HEK293 (cell line): Measurements from ENCODE around the gene HS3ST5.

Experiments
- CTCF ChIA-PET: fragments of 350-600 bp; formaldehyde crosslinking; extraction: SDS; loops from one replicate; lab custom pipeline; 2021; ENCODE audit warnings: antibody characterized with exemption; lab: Yijun Ruan, JAX
- POLR2A ChIA-PET: fragments of 300-600 bp; formaldehyde crosslinking; extraction: SDS; loops from one replicate; lab custom pipeline; 2020; ENCODE audit warnings: antibody characterized with exemption, inconsistent platforms; lab: Yijun Ruan, JAX
- H3K27ac ChIP-seq: fragments of 200-500 bp; sonication (Bioruptor generic); 2 replicates; pipeline ENCODE4 v1.5.1; 2014; ENCODE audit warnings: low read depth, low read length, control low read depth, inconsistent platforms; ENCODE audit errors: extremely low read depth
- H3K36me3 ChIP-seq, 2 experiments: fragments of 200-500 bp in 1 of 2; sonication (Bioruptor generic) in 1 of 2; 1 replicate in 1 of 2; 2 replicates in 1 of 2; pipeline ENCODE4 v1.5.1; 2014 to 2017; ENCODE audit warnings: inconsistent platforms in 2 of 2, low read length in 2 of 2; ENCODE audit not compliant: control insufficient read depth in 2 of 2, insufficient read depth in 1 of 2
- H3K4me1 ChIP-seq: fragments of 200-500 bp; sonication (Bioruptor generic); 2 replicates; pipeline ENCODE4 v1.5.1; 2014; ENCODE audit warnings: mild to moderate bottlenecking, low read length, inconsistent platforms; ENCODE audit not compliant: control insufficient read depth, insufficient read depth
- H3K4me3 ChIP-seq: 2 replicates; pipeline ENCODE4 v1.5.1; 2011; ENCODE audit warnings: low read depth, mild to moderate bottlenecking, control low read depth, low read length, moderate library complexity
- H3K9me3 ChIP-seq: fragments of 200-500 bp; sonication (Bioruptor generic); 2 replicates; pipeline ENCODE4 v1.5.1; 2014; ENCODE audit warnings: low read depth, low read length, inconsistent platforms; ENCODE audit not compliant: control insufficient read depth, insufficient read depth
- MYNN ChIP-seq: fragments of 450-650 bp; formaldehyde crosslinking; IDR thresholded peaks from 2 replicates; pipeline ENCODE4 v1.5.1; 2016; ENCODE audit warnings: missing biosample characterization, missing genetic modification characterization, borderline replicate concordance
- OVOL3 ChIP-seq: fragments of 450-650 bp; formaldehyde crosslinking; IDR thresholded peaks from 2 replicates; pipeline ENCODE4 v1.5.1; 2016; ENCODE audit warnings: missing biosample characterization, missing genetic modification characterization
- PRDM10 ChIP-seq: fragments of 450-650 bp; formaldehyde crosslinking; IDR thresholded peaks from 2 replicates; pipeline ENCODE4 v1.5.1; 2016; ENCODE audit warnings: missing biosample characterization, missing genetic modification characterization
- SALL2 ChIP-seq: fragments of 450-650 bp; formaldehyde crosslinking; IDR thresholded peaks from 2 replicates; pipeline ENCODE4 v1.5.0; 2017; ENCODE audit warnings: missing biosample characterization, mild to moderate bottlenecking, missing genetic modification characterization, borderline replicate concordance
- ZBTB1 ChIP-seq: fragments of 450-650 bp; formaldehyde crosslinking; IDR thresholded peaks from 2 replicates; pipeline ENCODE4 v1.5.1; 2016; ENCODE audit warnings: missing biosample characterization, missing genetic modification characterization
- ZNF133 ChIP-seq: fragments of 450-650 bp; formaldehyde crosslinking; IDR thresholded peaks from 2 replicates; pipeline ENCODE4 v1.5.1; 2016; ENCODE audit warnings: missing biosample characterization, missing genetic modification characterization
- ZNF311 ChIP-seq: fragments of 450-650 bp; formaldehyde crosslinking; IDR thresholded peaks from 2 replicates; pipeline ENCODE4 v1.5.1; 2017; ENCODE audit warnings: missing biosample characterization, missing genetic modification characterization, borderline replicate concordance
- ZNF362 ChIP-seq: fragments of 450-650 bp; formaldehyde crosslinking; IDR thresholded peaks from 2 replicates; pipeline ENCODE4 v1.5.1; 2016; ENCODE audit warnings: missing biosample characterization, missing genetic modification characterization
- ZNF501 ChIP-seq: fragments of 450-650 bp; formaldehyde crosslinking; IDR thresholded peaks from 2 replicates; pipeline ENCODE4 v1.5.1; 2016; ENCODE audit warnings: missing biosample characterization, missing genetic modification characterization
- ZNF544 ChIP-seq: fragments of 450-650 bp; formaldehyde crosslinking; IDR thresholded peaks from 2 replicates; pipeline ENCODE4 v1.5.0; 2017; ENCODE audit warnings: missing biosample characterization, missing genetic modification characterization
- ZNF555 ChIP-seq: fragments of 450-650 bp; formaldehyde crosslinking; conservative IDR thresholded peaks from 2 replicates; pipeline ENCODE4 v1.5.1; 2017; ENCODE audit warnings: missing biosample characterization, mild to moderate bottlenecking, missing genetic modification characterization, inconsistent platforms
- ZNF571 ChIP-seq: fragments of 450-650 bp; formaldehyde crosslinking; IDR thresholded peaks from 2 replicates; pipeline ENCODE4 v1.5.0; 2017; ENCODE audit warnings: missing biosample characterization, missing genetic modification characterization
- ZNF596 ChIP-seq: fragments of 450-650 bp; IDR thresholded peaks from 2 replicates; pipeline ENCODE4 v1.5.0; 2018; ENCODE audit warnings: missing biosample characterization, mild to moderate bottlenecking, missing genetic modification characterization, moderate library complexity
- ZNF610 ChIP-seq: fragments of 450-650 bp; formaldehyde crosslinking; IDR thresholded peaks from 2 replicates; pipeline ENCODE4 v1.5.1; 2016; ENCODE audit warnings: missing biosample characterization, missing genetic modification characterization, borderline replicate concordance
- ZNF830 ChIP-seq: fragments of 450-650 bp; IDR thresholded peaks from 2 replicates; pipeline ENCODE4 v1.5.0; 2018; ENCODE audit warnings: missing biosample characterization, missing genetic modification characterization, low read depth, mild to moderate bottlenecking, moderate library complexity
- ZSCAN16 ChIP-seq: fragments of 450-650 bp; formaldehyde crosslinking; IDR thresholded peaks from 2 replicates; pipeline ENCODE4 v1.5.1; 2016; ENCODE audit warnings: missing biosample characterization, missing genetic modification characterization
- ZSCAN4 ChIP-seq: fragments of 450-650 bp; formaldehyde crosslinking; IDR thresholded peaks from 2 replicates; pipeline ENCODE4 v1.5.1; 2017; ENCODE audit warnings: missing biosample characterization, missing genetic modification characterization
- TF ChIP-seq, protein P1 (sequence below): fragments of 450-650 bp; formaldehyde crosslinking; IDR thresholded peaks from 2 replicates; pipeline ENCODE4 v1.5.1; 2016; ENCODE audit warnings: missing biosample characterization, missing genetic modification characterization
- TF ChIP-seq, protein P2 (sequence below): fragments of 450-650 bp; formaldehyde crosslinking; IDR thresholded peaks from 2 replicates; pipeline ENCODE4 v1.5.1; 2017; ENCODE audit warnings: missing biosample characterization, missing genetic modification characterization

The HS3ST5 gene

GRCh38 chr6:114033606-114034005 lies 309.2 kb downstream of the HS3ST5 start:
- POLR2A ChIA-PET: no interaction called here
- CTCF ChIA-PET: no interaction called here
- Histone ChIP-seq H3K36me3 (no peaks in the 10 kb centered on the region), H3K27ac (no peak overlapping the region), H3K9me3 (no peaks in the 10 kb centered on the region), H3K4me3 (no peak overlapping the region), H3K4me1 (no peaks in the 10 kb centered on the region)
- no peak for TF ChIP-seq ZNF362
- TF ChIP-seq ZNF133 (tag by site-specific recombination): no peak
- no peak for TF ChIP-seq ZNF555
- no peak for TF ChIP-seq SALL2 (tag by site-specific recombination)
- no peak for TF ChIP-seq ZNF571 (tag by site-specific recombination)
- no peak for TF ChIP-seq PRDM10
- no peak for TF ChIP-seq ZNF596

- Histone ChIP-seq H3K9me3 (no peaks in the 10 kb centered on the region), H3K36me3 (no peaks in the 10 kb centered on the region), H3K4me1 (no peaks in the 10 kb centered on the region), H3K4me3 (no peak overlapping the region), H3K27ac (no peak overlapping the region)
- ChIA-PET POLR2A (no interaction called here), CTCF (interaction anchor here (1.0 kb wide), 1 partner anchor 62 kb away, joined by 3 read pairs; no protein-coding TSS in a partner anchor)
- TF ChIP-seq ZNF610 (tag by site-specific recombination): no peak
- TF ChIP-seq OVOL3: no peak
Observed at GRCh38 chr6:114032721-114033120, 310.1 kb downstream of the HS3ST5 start.

GRCh38 chr6:114030767-114031166 lies 312.1 kb downstream of the HS3ST5 start:
- Histone ChIP-seq H3K36me3 (no peaks in the 10 kb centered on the region), H3K27ac (no peak overlapping the region), H3K9me3 (no peaks in the 10 kb centered on the region), H3K4me3 (no peak overlapping the region), H3K4me1 (no peaks in the 10 kb centered on the region)
- ChIA-PET POLR2A (no interaction called here), CTCF (interaction anchor here (0.7 to 1.2 kb wide), 2 partner anchors 78 to 250 kb away, joined by 3 read pairs; no protein-coding TSS in a partner anchor)
- TF ChIP-seq ZNF501 (tag by site-specific recombination) (no peak), ZNF830 (tag by site-specific recombination) (no peak), ZSCAN4 (no peak), ZNF544 (no peak), MYNN (no peak), ZSCAN16 (tag by site-specific recombination) (no peak), ZNF311 (tag by site-specific recombination) (no peak), ZBTB1 (tag by site-specific recombination) (no peak)
- TF ChIP-seq, protein P1, sequence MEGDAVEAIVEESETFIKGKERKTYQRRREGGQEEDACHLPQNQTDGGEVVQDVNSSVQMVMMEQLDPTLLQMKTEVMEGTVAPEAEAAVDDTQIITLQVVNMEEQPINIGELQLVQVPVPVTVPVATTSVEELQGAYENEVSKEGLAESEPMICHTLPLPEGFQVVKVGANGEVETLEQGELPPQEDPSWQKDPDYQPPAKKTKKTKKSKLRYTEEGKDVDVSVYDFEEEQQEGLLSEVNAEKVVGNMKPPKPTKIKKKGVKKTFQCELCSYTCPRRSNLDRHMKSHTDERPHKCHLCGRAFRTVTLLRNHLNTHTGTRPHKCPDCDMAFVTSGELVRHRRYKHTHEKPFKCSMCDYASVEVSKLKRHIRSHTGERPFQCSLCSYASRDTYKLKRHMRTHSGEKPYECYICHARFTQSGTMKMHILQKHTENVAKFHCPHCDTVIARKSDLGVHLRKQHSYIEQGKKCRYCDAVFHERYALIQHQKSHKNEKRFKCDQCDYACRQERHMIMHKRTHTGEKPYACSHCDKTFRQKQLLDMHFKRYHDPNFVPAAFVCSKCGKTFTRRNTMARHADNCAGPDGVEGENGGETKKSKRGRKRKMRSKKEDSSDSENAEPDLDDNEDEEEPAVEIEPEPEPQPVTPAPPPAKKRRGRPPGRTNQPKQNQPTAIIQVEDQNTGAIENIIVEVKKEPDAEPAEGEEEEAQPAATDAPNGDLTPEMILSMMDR: no peak
- TF ChIP-seq, protein P2, sequence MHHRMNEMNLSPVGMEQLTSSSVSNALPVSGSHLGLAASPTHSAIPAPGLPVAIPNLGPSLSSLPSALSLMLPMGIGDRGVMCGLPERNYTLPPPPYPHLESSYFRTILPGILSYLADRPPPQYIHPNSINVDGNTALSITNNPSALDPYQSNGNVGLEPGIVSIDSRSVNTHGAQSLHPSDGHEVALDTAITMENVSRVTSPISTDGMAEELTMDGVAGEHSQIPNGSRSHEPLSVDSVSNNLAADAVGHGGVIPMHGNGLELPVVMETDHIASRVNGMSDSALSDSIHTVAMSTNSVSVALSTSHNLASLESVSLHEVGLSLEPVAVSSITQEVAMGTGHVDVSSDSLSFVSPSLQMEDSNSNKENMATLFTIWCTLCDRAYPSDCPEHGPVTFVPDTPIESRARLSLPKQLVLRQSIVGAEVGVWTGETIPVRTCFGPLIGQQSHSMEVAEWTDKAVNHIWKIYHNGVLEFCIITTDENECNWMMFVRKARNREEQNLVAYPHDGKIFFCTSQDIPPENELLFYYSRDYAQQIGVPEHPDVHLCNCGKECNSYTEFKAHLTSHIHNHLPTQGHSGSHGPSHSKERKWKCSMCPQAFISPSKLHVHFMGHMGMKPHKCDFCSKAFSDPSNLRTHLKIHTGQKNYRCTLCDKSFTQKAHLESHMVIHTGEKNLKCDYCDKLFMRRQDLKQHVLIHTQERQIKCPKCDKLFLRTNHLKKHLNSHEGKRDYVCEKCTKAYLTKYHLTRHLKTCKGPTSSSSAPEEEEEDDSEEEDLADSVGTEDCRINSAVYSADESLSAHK: no peak
